Endodermal cell (in vitro differentiated cells): ENCODE results near the gene REXO1. TPM values are rescaled to one million over a fixed set of nuclear protein-coding genes. Genes with fewer than 3 reads are reported as not detected.
"Not testable (repeated sequence)": the region's sequence is repeated elsewhere in the genome, so short reads cannot be mapped to it uniquely, and the experiment has no call there.

Experiments
- DNase-seq: peaks from one replicate; pipeline ENCODE4 v3.0.0-alpha.2; 2017
- H3K27ac ChIP-seq: 2 replicates; pipeline ENCODE4 v1.5.1; 2013; ENCODE audit warnings: mild to moderate bottlenecking, low read depth, low read length, moderate library complexity
- H3K27me3 ChIP-seq: 2 replicates; pipeline ENCODE4 v1.6.1; 2013; ENCODE audit warnings: mild to moderate bottlenecking, low read length, moderate library complexity; ENCODE audit not compliant: insufficient read depth, control insufficient read depth, poor library complexity, severe bottlenecking
- H3K36me3 ChIP-seq: 2 replicates; pipeline ENCODE4 v1.7.0; 2013; ENCODE audit warnings: mild to moderate bottlenecking, low read length, moderate library complexity; ENCODE audit not compliant: control insufficient read depth, insufficient read depth
- H3K4me1 ChIP-seq: one replicate; pipeline ENCODE4 v1.7.0; 2013; ENCODE audit warnings: low read length; ENCODE audit not compliant: control insufficient read depth, insufficient read depth
- H3K4me3 ChIP-seq: 2 replicates; pipeline ENCODE4 v1.5.1; 2013; ENCODE audit warnings: mild to moderate bottlenecking, low read length, moderate library complexity
- H3K9ac ChIP-seq: 2 replicates; pipeline ENCODE4 v1.6.1; 2013; ENCODE audit warnings: mild to moderate bottlenecking, low read length, moderate library complexity; ENCODE audit not compliant: poor library complexity, severe bottlenecking; ENCODE audit errors: extremely low read depth
- H3K9me3 ChIP-seq: 2 replicates; pipeline ENCODE4 v1.6.1; 2013; ENCODE audit warnings: mild to moderate bottlenecking, low read length, moderate library complexity; ENCODE audit not compliant: control insufficient read depth
- H3K27ac Mint-ChIP-seq: 2 replicates; pipeline ENCODE4 v1.8.0; 2020; ENCODE audit warnings: mixed read lengths
- H3K27me3 Mint-ChIP-seq: 2 replicates; pipeline ENCODE4 v1.8.0; 2021; ENCODE audit warnings: mild to moderate bottlenecking, mixed read lengths; ENCODE audit not compliant: insufficient read depth
- H3K36me3 Mint-ChIP-seq: 2 replicates; pipeline ENCODE4 v1.8.0; 2020; ENCODE audit warnings: low read depth, mixed read lengths
- H3K4me1 Mint-ChIP-seq: 2 replicates; pipeline ENCODE4 v1.8.0; 2020; ENCODE audit warnings: mixed read lengths
- H3K4me3 Mint-ChIP-seq: 2 replicates; pipeline ENCODE4 v1.8.0; 2020; ENCODE audit warnings: mild to moderate bottlenecking, moderate library complexity, mixed read lengths
- H3K9me3 Mint-ChIP-seq: 2 replicates; pipeline ENCODE4 v1.8.0; 2020; ENCODE audit warnings: mild to moderate bottlenecking, mixed read lengths
- WGBS, 2 experiments: methylation state at CpG; one replicate each; pipeline versions ENCODE4 v1.1.5 to v1.1.7; 2013; ENCODE audit warnings: missing lambda C conversion rate in 2 of 2, mixed read lengths in 1 of 2; ENCODE audit not compliant: insufficient coverage in 1 of 2, insufficient read length in 1 of 2; 5-methylcytosine and 5-hydroxymethylcytosine counted together
- total RNA-seq, 2 donors: library from RNA; stranded (reverse); fragmentation: NEBNext Ultra II Directional in 1 of 2; extraction: Animal tissue kit (Norgen Biotek cat#: 25700) in 1 of 2; gene quantifications; 2 replicates in 1 of 2; 3 replicates in 1 of 2; pipeline ENCODE4 v1.2.1, GENCODE V29; 2021
- TF ChIP-seq, protein P1 (sequence below): fragments of 200-600 bp; sonication (generic); conservative IDR thresholded peaks from 2 replicates; pipeline ENCODE4 v1.5.0; 2021; ENCODE audit warnings: antibody characterized with exemption, mild to moderate bottlenecking

REXO1 gene
- total RNA-seq, 2 donors from 2014 or later: 51.6 to 56.4 TPM

DNA sequence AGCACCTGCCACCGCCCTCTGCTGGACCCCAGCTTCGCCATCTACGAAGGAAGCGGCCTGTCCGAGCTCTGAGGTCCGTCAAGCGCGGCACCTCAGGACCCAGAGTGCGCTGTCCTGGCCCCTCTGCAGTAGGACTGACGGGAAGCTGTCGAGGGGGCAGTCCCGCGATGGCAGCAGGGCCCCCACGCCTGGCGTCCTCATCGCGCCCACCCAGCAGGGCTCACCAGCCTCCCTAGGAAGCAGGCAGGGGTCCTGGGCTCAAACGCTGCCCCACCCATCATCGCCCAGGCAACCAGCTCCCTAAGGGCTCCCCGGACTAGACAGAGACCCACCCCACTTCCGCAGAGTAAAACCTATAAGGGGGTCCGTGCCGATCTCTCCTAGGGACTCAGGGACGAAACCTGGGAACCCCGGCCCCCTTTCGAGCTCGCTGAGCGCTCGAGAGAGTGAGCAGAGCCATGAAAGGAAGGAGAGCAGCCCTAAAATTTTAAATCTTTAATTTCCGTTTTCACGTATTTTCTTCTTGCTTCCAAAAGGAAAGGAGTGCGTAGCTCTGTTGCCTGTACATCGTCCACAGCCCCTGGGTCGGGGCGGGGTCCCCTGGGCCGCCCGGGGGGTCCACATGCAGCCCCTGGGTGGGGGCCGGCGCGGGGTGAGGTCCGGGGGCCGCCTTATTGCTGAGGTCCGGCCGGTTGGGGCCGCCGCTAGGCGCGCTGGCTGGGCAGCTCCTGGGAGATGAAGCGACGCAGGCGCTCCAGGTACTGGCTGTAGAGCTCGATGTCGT is 28.4 kb upstream of the REXO1 start:
- H3K9me3 Mint-ChIP-seq, H3K27ac ChIP-seq, H3K4me1 ChIP-seq, DNase-seq, H3K36me3 Mint-ChIP-seq, H3K27me3 ChIP-seq, H3K27me3 Mint-ChIP-seq, H3K36me3 ChIP-seq, H3K9me3 ChIP-seq: not testable (repeated sequence)
- TF ChIP-seq, protein P1, sequence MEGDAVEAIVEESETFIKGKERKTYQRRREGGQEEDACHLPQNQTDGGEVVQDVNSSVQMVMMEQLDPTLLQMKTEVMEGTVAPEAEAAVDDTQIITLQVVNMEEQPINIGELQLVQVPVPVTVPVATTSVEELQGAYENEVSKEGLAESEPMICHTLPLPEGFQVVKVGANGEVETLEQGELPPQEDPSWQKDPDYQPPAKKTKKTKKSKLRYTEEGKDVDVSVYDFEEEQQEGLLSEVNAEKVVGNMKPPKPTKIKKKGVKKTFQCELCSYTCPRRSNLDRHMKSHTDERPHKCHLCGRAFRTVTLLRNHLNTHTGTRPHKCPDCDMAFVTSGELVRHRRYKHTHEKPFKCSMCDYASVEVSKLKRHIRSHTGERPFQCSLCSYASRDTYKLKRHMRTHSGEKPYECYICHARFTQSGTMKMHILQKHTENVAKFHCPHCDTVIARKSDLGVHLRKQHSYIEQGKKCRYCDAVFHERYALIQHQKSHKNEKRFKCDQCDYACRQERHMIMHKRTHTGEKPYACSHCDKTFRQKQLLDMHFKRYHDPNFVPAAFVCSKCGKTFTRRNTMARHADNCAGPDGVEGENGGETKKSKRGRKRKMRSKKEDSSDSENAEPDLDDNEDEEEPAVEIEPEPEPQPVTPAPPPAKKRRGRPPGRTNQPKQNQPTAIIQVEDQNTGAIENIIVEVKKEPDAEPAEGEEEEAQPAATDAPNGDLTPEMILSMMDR: peak; percentile 50
- peak overlapping the region; percentile 96 for H3K4me3 ChIP-seq
- peak overlapping the region; percentile 84 for H3K9ac ChIP-seq
- Mint-ChIP-seq H3K4me3 (peak overlapping the region; percentile 96), H3K4me1 (peaks cover 16% of the 10 kb centered on the region), H3K27ac (peak overlapping the region; percentile 78)
- WGBS, 2 experiments: 20 to 33% methylated on average over 19 to 38 of the region's 53 CpGs

DNA sequence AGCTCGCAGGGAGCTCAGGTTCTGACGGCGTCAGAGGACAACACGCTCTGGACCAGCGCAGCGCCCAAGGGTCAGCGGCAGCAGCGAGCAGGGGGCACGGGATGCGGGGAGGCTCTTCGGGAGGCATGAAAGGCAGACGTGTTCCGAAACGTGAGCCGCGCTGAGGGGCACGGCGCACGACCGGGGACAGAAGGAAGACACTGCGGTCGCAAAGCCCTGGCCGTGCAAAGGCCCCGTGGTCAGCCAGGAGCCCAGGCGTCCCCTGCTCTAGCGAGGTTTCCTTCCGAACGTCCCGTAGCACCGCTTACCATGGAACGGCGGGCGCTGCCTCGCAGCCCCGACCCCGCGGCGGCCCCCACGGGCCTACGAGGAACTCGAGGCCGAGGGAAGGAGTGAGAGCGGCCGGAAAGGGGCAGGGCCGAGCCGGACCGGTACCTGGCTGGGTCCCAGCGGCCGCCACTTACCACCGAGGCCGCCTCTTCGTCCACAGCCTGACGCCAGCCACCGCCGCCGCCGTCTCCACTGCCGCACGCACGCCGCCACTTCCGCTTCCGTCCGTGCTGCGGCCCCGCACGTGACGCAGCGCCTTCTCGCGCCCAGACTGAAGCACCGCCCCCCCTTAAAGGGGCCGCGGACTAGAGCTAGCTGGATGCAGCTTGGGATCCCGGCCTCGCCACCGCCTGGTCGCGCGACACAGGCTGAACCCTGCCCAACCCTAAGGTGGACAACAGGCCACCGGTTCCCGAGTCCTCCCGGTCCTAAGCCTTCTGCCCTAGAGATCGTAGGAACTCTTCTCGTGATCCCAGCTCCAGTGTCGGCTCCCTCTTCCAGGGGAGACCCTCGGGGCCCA is 27.6 kb upstream of the REXO1 start:
- Mint-ChIP-seq H3K27me3 (peaks cover 3% of the 10 kb centered on the region), H3K36me3 (peaks cover 3% of the 10 kb centered on the region), H3K27ac (peak overlapping the region; percentile 95), H3K9me3 (no peaks in the 10 kb centered on the region), H3K4me1 (peaks cover 21% of the 10 kb centered on the region), H3K4me3 (peak overlapping the region; percentile 96)
- Histone ChIP-seq H3K36me3 (no peaks in the 10 kb centered on the region), H3K27ac (peak overlapping the region; percentile 61), H3K9ac (peak overlapping the region; percentile 84), H3K9me3 (no peaks in the 10 kb centered on the region), H3K4me1 (peaks cover 15% of the 10 kb centered on the region), H3K4me3 (peak overlapping the region; percentile 96), H3K27me3 (no peaks in the 10 kb centered on the region)
- TF ChIP-seq, protein P1: no peak
- DNase-seq: peak; percentile 97
- WGBS, 2 experiments: 0 to 1% methylated on average over 57 to 87 of the region's 87 CpGs

DNA sequence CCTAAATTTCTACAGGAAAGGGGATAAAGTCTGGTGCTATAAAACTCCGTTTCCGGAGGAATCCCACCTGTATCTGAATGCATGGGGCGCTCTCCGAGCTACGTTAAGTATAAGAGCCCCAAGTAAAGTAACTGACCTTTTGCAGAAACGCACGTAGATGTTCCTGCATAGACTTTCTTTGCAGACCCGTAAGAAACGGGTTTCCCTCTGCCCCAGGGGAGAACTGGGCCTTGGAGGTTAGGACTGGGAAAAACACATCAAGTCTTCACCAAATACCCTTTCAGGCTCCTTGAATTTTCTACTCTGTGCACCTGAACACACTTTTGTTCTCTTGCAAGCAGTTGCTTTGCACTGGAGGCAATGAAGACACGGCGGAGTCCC is 27.0 kb upstream of the REXO1 start:
- H3K4me1 Mint-ChIP-seq: peaks cover 22% of the 10 kb centered on the region
- H3K4me3 Mint-ChIP-seq: peak overlapping the region; percentile 96
- Histone ChIP-seq H3K4me3 (peak overlapping the region; percentile 96), H3K4me1 (peaks cover 16% of the 10 kb centered on the region), H3K9ac (peak overlapping the region; percentile 84)
- not testable (repeated sequence) for H3K9me3 Mint-ChIP-seq, H3K27ac ChIP-seq, H3K27me3 ChIP-seq, H3K9me3 ChIP-seq, H3K36me3 Mint-ChIP-seq, H3K36me3 ChIP-seq, H3K27me3 Mint-ChIP-seq
- peak overlapping the region; percentile 95 for H3K27ac Mint-ChIP-seq
- peak; percentile 54 for DNase-seq
- 4 to 7% methylated on average over 7 to 11 of the region's 11 CpGs for WGBS, 2 experiments
